GM12878 (cell line): Measurements from ENCODE around the gene MOXD1. TPM values are rescaled to one million over a fixed set of nuclear protein-coding genes. Genes with fewer than 3 reads are reported as not detected.

Experiments used
- ATAC-seq: fragments of 200-7000 bp; cut with Tn5 transposase; 3 replicates; pipeline ENCODE4 v1.9.1; 2020; ENCODE audit warnings: mild to moderate bottlenecking, moderate library complexity
- BruUV-seq: library from RNA; stranded (reverse); fragments of 400-500 nt; replicated peaks from 2 replicates; lab custom pipeline; 2021; lab: Mats Ljungman, UMichigan
- CTCF ChIA-PET: fragments of 300-600 bp; sonication (Branson Sonifier 250); formaldehyde crosslinking; extraction: SDS; loops from one replicate; lab custom pipeline; 2021; ENCODE audit warnings: inconsistent platforms; lab: Yijun Ruan, JAX
- POLR2A ChIA-PET: fragments of 350-600 bp; formaldehyde crosslinking; extraction: SDS; loops from one replicate; lab custom pipeline; 2021; ENCODE audit warnings: inconsistent platforms; lab: Charles Lee
- RAD21 ChIA-PET: fragments of 300-600 bp; sonication (Branson Sonifier 250); formaldehyde crosslinking; loops from one replicate; lab custom pipeline; 2023; ENCODE audit warnings: antibody characterized with exemption; ENCODE audit not compliant: unreplicated experiment; lab: Charles Lee
- SMC1A ChIA-PET: fragments of 300-600 bp; sonication (Branson Sonifier 250); formaldehyde crosslinking; loops from one replicate; lab custom pipeline; 2023; ENCODE audit not compliant: unreplicated experiment, uncharacterized antibody; lab: Charles Lee
- DNase-seq: peaks from one replicate; pipeline ENCODE4 v3.0.0-alpha.2; 2011; ENCODE audit warnings: low read depth, low spot score
- FAIRE-seq: peaks from 3 replicates; lab custom pipeline; 2011; peaks lifted over from hg19 to GRCh38; lab: Jason Lieb, UNC
- H2AFZ ChIP-seq: 2 replicates; pipeline ENCODE4 v1.6.0; 2011; ENCODE audit warnings: low read depth, low read length, control low read depth; ENCODE audit not compliant: control insufficient read depth
- H3K27ac ChIP-seq: 2 replicates; pipeline ENCODE4 v1.5.1; 2011; ENCODE audit warnings: control low read depth; ENCODE audit not compliant: control insufficient read depth, insufficient read depth
- H3K27me3 ChIP-seq, 2 experiments: replicated peaks in 1 of 2; 2 replicates each; pipeline versions ENCODE4 v1.6.0 to v1.6.1; 2011; ENCODE audit warnings: low read length in 1 of 2; ENCODE audit not compliant: control insufficient read depth in 2 of 2, insufficient read depth in 2 of 2
- H3K36me3 ChIP-seq, 2 experiments: 2 replicates each; pipeline ENCODE4 v1.5.1; 2011; ENCODE audit warnings: low read length in 1 of 2; ENCODE audit not compliant: control insufficient read depth in 2 of 2, insufficient read depth in 2 of 2
- H3K4me1 ChIP-seq: 2 replicates; pipeline ENCODE4 v1.6.1; 2011; ENCODE audit warnings: mild to moderate bottlenecking, low read length, moderate library complexity, mixed read lengths; ENCODE audit not compliant: control insufficient read depth, insufficient read depth
- H3K4me2 ChIP-seq: 2 replicates; pipeline ENCODE4 v1.6.0; 2011; ENCODE audit warnings: control low read depth; ENCODE audit not compliant: control insufficient read depth, insufficient read depth
- H3K4me3 ChIP-seq: fragments of 200-600 bp; sonication (generic); 2 replicates; pipeline ENCODE4 v1.5.1; 2016
- H3K79me2 ChIP-seq: 2 replicates; pipeline ENCODE4 v1.6.0; 2011; ENCODE audit warnings: low read length; ENCODE audit not compliant: control insufficient read depth, insufficient read depth
- H3K9ac ChIP-seq: 2 replicates; pipeline ENCODE4 v1.8.0; 2011; ENCODE audit warnings: low read length, control low read depth, mixed read lengths; ENCODE audit not compliant: control insufficient read depth, insufficient read depth
- H3K9me3 ChIP-seq: replicated peaks from 3 replicates; pipeline ENCODE4 v1.5.1; 2011; ENCODE audit warnings: mild to moderate bottlenecking, low read length; ENCODE audit not compliant: control insufficient read depth, insufficient read depth
- H4K20me1 ChIP-seq: 2 replicates; pipeline ENCODE4 v1.6.0; 2011; ENCODE audit not compliant: control insufficient read depth, insufficient read depth
- CBFB ChIP-seq: IDR thresholded peaks from 2 replicates; pipeline ENCODE4 v1.6.1; 2016; ENCODE audit warnings: antibody characterized with exemption, low read depth
- CHD4 ChIP-seq: fragments of 200-600 bp; sonication (generic); IDR thresholded peaks from 2 replicates; pipeline ENCODE4 v1.6.1; 2016; ENCODE audit warnings: mild to moderate bottlenecking
- JUNB ChIP-seq: IDR thresholded peaks from 2 replicates; pipeline ENCODE4 v1.6.1; 2016; ENCODE audit warnings: antibody characterized with exemption, mild to moderate bottlenecking
- KDM1A ChIP-seq: fragments of 200-600 bp; sonication (generic); IDR thresholded peaks from 2 replicates; pipeline ENCODE4 v1.6.1; 2016; ENCODE audit warnings: borderline replicate concordance
- NFIC ChIP-seq: IDR thresholded peaks from 2 replicates; pipeline ENCODE4 v1.6.1; 2012; ENCODE audit warnings: low read depth, mild to moderate bottlenecking, inconsistent platforms, low read length, moderate library complexity
- PAX8 ChIP-seq: fragments of 450-650 bp; IDR thresholded peaks from 2 replicates; pipeline ENCODE4 v1.6.1; 2017; ENCODE audit warnings: mild to moderate bottlenecking, moderate library complexity
- RUNX3 ChIP-seq: IDR thresholded peaks from 2 replicates; pipeline ENCODE4 v1.6.1; 2012; ENCODE audit warnings: low read length, inconsistent platforms
- WGBS: methylation state at CpG from one replicate; pipeline ENCODE4 v1.1.6; 2016; ENCODE audit warnings: low lambda C conversion rate; ENCODE audit not compliant: insufficient replicate concordance, insufficient coverage; ENCODE audit errors: missing lambda C conversion rate; 5-methylcytosine and 5-hydroxymethylcytosine counted together
- in situ Hi-C: fragments of 300-500 bp; cut with MboI; formaldehyde crosslinking; loops from 9 replicates; pipeline ENCODE4 v1.14.3; 2018; ENCODE audit warnings: mixed read lengths
- intact Hi-C: fragments of 100-400 bp; cut with micrococcal nuclease; formaldehyde crosslinking; loops from one replicate; pipeline ENCODE4 v1.14.2; 2022; ENCODE audit not compliant: unreplicated experiment
- polyA plus RNA-seq, 11 experiments: library from polyadenylated mRNA; depleted of rRNA in 4 of 11; unstranded in 6 of 11; stranded (reverse) in 5 of 11; fragments of >200 nt; fragmentation: Nextera tagmentation in 4 of 11; fragmentation: Illumina TruSeq in 1 of 11; extraction: Ambion mirVana in 4 of 11; extraction: Trizol in 1 of 11; gene quantifications; 1 replicate in 1 of 11; 2 replicates in 10 of 11; pipeline versions ENCODE4 v1.2.1 to v1.2.3, GENCODE V29; 2011 to 2016; ENCODE audit warnings: inconsistent platforms in 2 of 11, missing spikeins in 2 of 11, low read depth in 1 of 11
- total RNA-seq, 4 experiments: library from RNA; depleted of rRNA in 3 of 4; stranded (reverse); fragments of >200 nt in 3 of 4; fragmentation: Illumina TruSeq in 1 of 4; extraction: Trizol in 1 of 4; gene quantifications; 2 replicates each; pipeline versions ENCODE4 v1.2.1 to v1.2.3, GENCODE V29; 2013 to 2021

MOXD1 gene
- total and polyA plus RNA-seq, 10 of the 15 experiments (the other 5 are each of a cell fraction or from before 2014, with no cell fraction given) = 0.03 to 2.1 (median 0.64) TPM

DNA sequence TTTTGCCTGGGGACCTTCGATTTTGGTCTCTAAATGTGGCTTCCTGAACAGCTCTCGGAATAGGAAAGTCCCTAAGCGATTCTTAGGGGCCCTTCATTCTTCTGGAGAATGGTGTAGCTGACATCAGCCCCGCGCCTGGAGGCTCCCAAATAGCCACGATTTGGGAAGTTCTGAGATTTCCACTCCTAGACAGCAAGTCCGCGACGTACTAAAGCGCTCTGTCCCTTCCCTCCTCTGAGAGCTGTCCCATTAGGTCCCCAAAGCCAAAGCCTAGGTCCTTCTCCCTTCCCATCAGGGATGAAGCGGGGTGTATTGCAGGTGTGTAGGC, 756 bp downstream of the MOXD1 start:
- CTCF ChIA-PET = no interaction called here
- RAD21 ChIA-PET = no interaction called here
- FAIRE-seq (no peak), ATAC-seq (peak; percentile 8; the same call in 2 of the 3 replicates), DNase-seq (no peak)
- peak overlapping the region; percentile 28 for H3K4me2 ChIP-seq
- peak overlapping the region; percentile 66 for H3K4me3 ChIP-seq
- H2AFZ ChIP-seq = peak overlapping the region; percentile 73
- in situ Hi-C loops (no loop called here), intact Hi-C loops (loop anchor here (5.0 kb wide), 1 partner anchor 33 kb away; no protein-coding TSS in a partner anchor)
- POLR2A ChIA-PET = no interaction called here
- no peak for TF ChIP-seq KDM1A
- H4K20me1 ChIP-seq = no peaks in the 10 kb centered on the region
- peaks cover 0 to 5% of the 10 kb centered on the region in 2 experiments; a peak in 2 of 4 replicates for H3K27me3 ChIP-seq
- peak overlapping the region; percentile 64 for H3K9ac ChIP-seq
- BruUV-seq = no TSS peak
- SMC1A ChIA-PET = no interaction called here
- no peaks in the 10 kb centered on the region for H3K36me3 ChIP-seq
- 54% methylated on average over 11 of the region's 11 CpGs for WGBS
- H3K79me2 ChIP-seq = peaks cover 6% of the 10 kb centered on the region
- no peaks in the 10 kb centered on the region; the same call in 2 of the 3 replicates for H3K9me3 ChIP-seq
- H3K4me1 ChIP-seq = peaks cover 19% of the 10 kb centered on the region
- peak overlapping the region; percentile 3; the same call in 1 of the 2 replicates for H3K27ac ChIP-seq

DNA sequence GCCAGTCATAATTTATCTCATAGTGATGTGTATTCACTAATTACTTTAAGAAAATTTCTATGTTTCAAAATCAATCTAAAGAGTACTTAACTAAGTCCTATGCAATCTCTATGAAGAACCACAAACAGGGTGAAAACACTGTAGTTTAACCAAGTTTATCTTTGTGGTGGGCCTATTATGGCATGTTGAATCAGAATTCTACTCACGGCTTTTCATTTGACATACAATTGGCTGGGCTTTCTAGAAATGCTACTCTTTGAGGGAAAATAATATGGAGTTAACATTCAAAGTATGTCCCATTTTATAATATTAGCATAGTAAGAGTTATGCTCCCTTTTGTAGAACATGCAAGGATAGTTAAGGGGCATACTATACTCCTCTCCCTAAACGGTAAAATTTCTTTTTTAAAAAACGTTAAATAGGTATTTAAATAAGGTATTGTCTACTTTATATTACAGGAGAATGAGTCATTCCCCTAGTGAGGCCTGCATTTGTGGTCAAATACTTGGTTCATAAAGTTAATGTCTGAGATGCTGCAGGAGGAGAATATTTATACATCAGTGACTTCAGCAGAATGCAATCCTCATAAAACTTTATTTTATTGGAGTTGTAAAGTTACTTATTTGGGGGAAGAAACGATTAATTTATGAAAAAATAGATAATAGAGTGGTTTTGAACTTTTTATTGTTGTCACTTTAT, 1.8 kb downstream of the MOXD1 start:
- H3K9ac ChIP-seq = no peak overlapping the region
- no peak for ATAC-seq
- H3K79me2 ChIP-seq = peaks cover 6% of the 10 kb centered on the region
- no TSS peak for BruUV-seq
- no peaks in the 10 kb centered on the region; the same call in 1 of the 3 replicates for H3K9me3 ChIP-seq
- no peak for DNase-seq
- H4K20me1 ChIP-seq = no peaks in the 10 kb centered on the region
- intact Hi-C loops = loop anchor here (5.0 kb wide), 1 partner anchor 32 kb away; no protein-coding TSS in a partner anchor
- H3K36me3 ChIP-seq = no peaks in the 10 kb centered on the region
- in situ Hi-C loops = no loop called here
- H3K27ac ChIP-seq = no peak overlapping the region
- POLR2A ChIA-PET = no interaction called here
- SMC1A ChIA-PET = no interaction called here
- H3K4me2 ChIP-seq = no peak overlapping the region
- CTCF ChIA-PET = no interaction called here
- no peak overlapping the region for H2AFZ ChIP-seq
- H3K4me3 ChIP-seq = peak overlapping the region; percentile 66; the same call in 1 of the 2 replicates
- TF ChIP-seq JUNB (peak; percentile 38; the same call in 1 of the 2 replicates), CBFB (no peak), CHD4 (no peak), RUNX3 (peak; percentile 67), PAX8 (no peak), NFIC (0 out of 2 replicates have a peak, but pooled peaks have one; percentile 36)
- TF ChIP-seq, all 136 proteins: peak for 3
- 30% methylated on average over 4 of the region's 4 CpGs for WGBS
- Histone ChIP-seq H3K4me1 (peaks cover 14% of the 10 kb centered on the region), H3K27me3 (peaks cover 0 to 5% of the 10 kb centered on the region in 2 experiments; a peak in 2 of 4 replicates)
- RAD21 ChIA-PET = no interaction called here
- FAIRE-seq = no peak
